A204.1 (cell line): Measurements from ENCODE around the gene ADGRL1.

ENCODE experiments used
- FAIRE-seq: peaks from 2 replicates; lab custom pipeline; 2012; peaks lifted over from hg19 to GRCh38; lab: Jason Lieb, UNC

The ADGRL1 gene

GRCh38 chr19:14112051-14112808, 93.7 kb downstream of the ADGRL1 start:
- no peak for FAIRE-seq

GRCh38 chr19:14111486-14111885, 94.5 kb downstream of the ADGRL1 start:
- no peak for FAIRE-seq

GRCh38 chr19:14110650-14111049, 95.3 kb downstream of the ADGRL1 start:
- no peak for FAIRE-seq

GRCh38 chr19:14107581-14108461, 98.1 kb downstream of the ADGRL1 start:
- FAIRE-seq: no peak

GRCh38 chr19:14106840-14107239, 99.1 kb downstream of the ADGRL1 start:
- FAIRE-seq: no peak

GRCh38 chr19:14105680-14106079, 100.3 kb downstream of the ADGRL1 start:
- FAIRE-seq: no peak

GRCh38 chr19:14103310-14103709, 102.7 kb downstream of the ADGRL1 start:
- FAIRE-seq: no peak

- FAIRE-seq: no peak
Observed at GRCh38 chr19:14102756-14103155, 103.2 kb downstream of the ADGRL1 start.

GRCh38 chr19:14102102-14102696, 103.8 kb downstream of the ADGRL1 start:
- FAIRE-seq: no peak

GRCh38 chr19:14101003-14101545, 104.9 kb downstream of the ADGRL1 start:
- no peak for FAIRE-seq
